ENCODE results near the gene UTS2B.

The UTS2B gene

GRCh38 chr3:191327526-191327925 is 2.8 kb downstream of the UTS2B start:
- Histone ChIP-seq H3K4me2 (ENCODE audit: insufficient read depth, low read length) (no peak overlapping the region), H3K4me1 (ENCODE audit: insufficient read depth, low read length) (no peaks in the 10 kb centered on the region)
- DNase-seq, result no peak

DNA sequence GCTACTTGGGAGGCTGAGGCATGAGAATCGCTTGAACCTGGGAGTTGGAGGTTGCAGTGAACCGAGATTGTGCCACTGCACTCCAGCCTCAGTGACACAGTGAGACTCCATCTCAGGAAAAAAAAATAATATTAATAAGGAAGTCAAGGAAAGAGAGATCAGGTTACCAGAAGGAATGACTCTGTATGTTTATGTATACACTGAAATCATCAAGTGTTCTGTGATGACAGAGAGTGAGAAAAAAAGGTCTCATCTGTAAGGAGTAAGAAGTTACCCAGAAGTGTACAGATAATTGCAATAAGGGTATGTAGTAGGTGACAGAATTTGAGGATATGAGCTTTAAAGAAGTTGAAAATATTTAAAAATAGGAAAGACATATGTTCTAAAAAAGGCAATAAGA is 5.4 kb downstream of the UTS2B start:
- Histone ChIP-seq H3K36me3 (ENCODE audit: insufficient read depth, low read length) (no peaks in the 10 kb centered on the region), H3K79me2 (ENCODE audit: insufficient read depth, low read length) (no peaks in the 10 kb centered on the region), H3K9ac (ENCODE audit: low read depth, low read length) (no peak overlapping the region), H3K4me1 (ENCODE audit: insufficient read depth, low read length) (no peaks in the 10 kb centered on the region), H3K4me3 (ENCODE audit: low read depth in 1 of 2, low read length in 2 of 2) (no peak overlapping the region), H4K20me1 (ENCODE audit: insufficient read depth, low read length) (no peaks in the 10 kb centered on the region), H3K27ac (ENCODE audit: low read length) (no peak overlapping the region), H3K9me3 (ENCODE audit: insufficient read depth, low read length, severe bottlenecking) (no peaks in the 10 kb centered on the region), H2AFZ (ENCODE audit: low read depth, low read length) (no peak overlapping the region), H3K27me3 (ENCODE audit: insufficient read depth, low read length, poor library complexity) (no peaks in the 10 kb centered on the region), H3K4me2 (ENCODE audit: insufficient read depth, low read length) (no peak overlapping the region)
- ATAC-seq (ENCODE audit: insufficient read depth, low read depth) (no peak), DNase-seq (no peak)
- TF ChIP-seq, protein P1, sequence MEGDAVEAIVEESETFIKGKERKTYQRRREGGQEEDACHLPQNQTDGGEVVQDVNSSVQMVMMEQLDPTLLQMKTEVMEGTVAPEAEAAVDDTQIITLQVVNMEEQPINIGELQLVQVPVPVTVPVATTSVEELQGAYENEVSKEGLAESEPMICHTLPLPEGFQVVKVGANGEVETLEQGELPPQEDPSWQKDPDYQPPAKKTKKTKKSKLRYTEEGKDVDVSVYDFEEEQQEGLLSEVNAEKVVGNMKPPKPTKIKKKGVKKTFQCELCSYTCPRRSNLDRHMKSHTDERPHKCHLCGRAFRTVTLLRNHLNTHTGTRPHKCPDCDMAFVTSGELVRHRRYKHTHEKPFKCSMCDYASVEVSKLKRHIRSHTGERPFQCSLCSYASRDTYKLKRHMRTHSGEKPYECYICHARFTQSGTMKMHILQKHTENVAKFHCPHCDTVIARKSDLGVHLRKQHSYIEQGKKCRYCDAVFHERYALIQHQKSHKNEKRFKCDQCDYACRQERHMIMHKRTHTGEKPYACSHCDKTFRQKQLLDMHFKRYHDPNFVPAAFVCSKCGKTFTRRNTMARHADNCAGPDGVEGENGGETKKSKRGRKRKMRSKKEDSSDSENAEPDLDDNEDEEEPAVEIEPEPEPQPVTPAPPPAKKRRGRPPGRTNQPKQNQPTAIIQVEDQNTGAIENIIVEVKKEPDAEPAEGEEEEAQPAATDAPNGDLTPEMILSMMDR (IDR thresholded peaks at IDR 0.05; ENCODE audit: borderline replicate concordance, extremely low read depth, low read length, poor library complexity, severe bottlenecking), result no peak
- no peak for TF ChIP-seq EZH2 (IDR thresholded peaks at IDR 0.05; ENCODE audit: borderline replicate concordance, low read depth, low read length, severe bottlenecking)

More at GRCh38 chr3:191327526-191327925, 2.8 kb downstream of the UTS2B start:
- Histone ChIP-seq H3K27me3 (ENCODE audit: insufficient read depth, low read length, poor library complexity) (no peaks in the 10 kb centered on the region), H4K20me1 (ENCODE audit: insufficient read depth, low read length) (no peaks in the 10 kb centered on the region), H3K79me2 (ENCODE audit: insufficient read depth, low read length) (no peaks in the 10 kb centered on the region), H3K36me3 (ENCODE audit: insufficient read depth, low read length) (no peaks in the 10 kb centered on the region), H3K27ac (ENCODE audit: low read length) (no peak overlapping the region), H2AFZ (ENCODE audit: low read depth, low read length) (no peak overlapping the region), H3K9ac (ENCODE audit: low read depth, low read length) (no peak overlapping the region), H3K9me3 (ENCODE audit: insufficient read depth, low read length, severe bottlenecking) (no peaks in the 10 kb centered on the region), H3K4me3 (ENCODE audit: low read depth in 1 of 2, low read length in 2 of 2) (no peak overlapping the region)
- TF ChIP-seq EZH2 (IDR thresholded peaks at IDR 0.05; ENCODE audit: borderline replicate concordance, low read depth, low read length, severe bottlenecking), result no peak
- TF ChIP-seq, protein P1 (IDR thresholded peaks at IDR 0.05; ENCODE audit: borderline replicate concordance, extremely low read depth, low read length, poor library complexity, severe bottlenecking), result no peak
- no peak for ATAC-seq (ENCODE audit: insufficient read depth, low read depth)

DNA sequence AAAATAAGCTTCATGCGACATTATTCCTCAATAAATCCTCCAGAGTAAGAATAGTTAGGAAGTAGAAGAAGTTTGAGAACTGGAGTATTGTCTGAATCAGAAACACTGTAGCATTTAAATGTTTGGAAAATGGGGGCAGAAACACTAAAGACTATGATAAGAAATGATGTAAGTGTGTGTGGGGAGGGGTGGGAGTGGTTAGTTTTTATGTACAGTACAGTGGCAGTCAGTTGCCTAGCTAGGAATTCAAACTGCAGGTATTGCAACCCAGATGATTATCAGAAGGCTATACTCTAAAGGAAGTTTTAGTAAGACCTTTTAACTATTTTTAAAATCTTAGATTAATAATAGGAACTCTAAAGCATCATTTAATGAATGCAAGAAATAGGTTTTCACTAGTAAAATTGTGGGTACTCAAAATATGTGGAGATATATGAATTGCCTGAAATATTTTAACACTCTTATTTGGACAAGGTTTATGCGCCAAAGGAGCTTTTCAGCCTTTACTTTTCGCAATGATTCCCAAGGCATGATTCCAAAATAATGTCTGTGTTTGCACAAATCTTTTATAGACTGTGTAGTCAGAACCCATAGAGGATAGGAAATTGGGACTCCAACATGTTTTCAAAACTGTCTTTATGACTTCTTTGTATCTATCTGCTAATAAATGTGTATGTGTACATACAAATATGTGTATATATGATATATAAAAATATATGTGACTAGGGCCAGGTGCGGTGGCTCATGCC is 9.1 kb downstream of the UTS2B start:
- TF ChIP-seq, protein P1 (IDR thresholded peaks at IDR 0.05; ENCODE audit: borderline replicate concordance, extremely low read depth, low read length, poor library complexity, severe bottlenecking), result no peak
- no peak for TF ChIP-seq EZH2 (IDR thresholded peaks at IDR 0.05; ENCODE audit: borderline replicate concordance, low read depth, low read length, severe bottlenecking)
- Histone ChIP-seq H3K4me1 (ENCODE audit: insufficient read depth, low read length) (no peaks in the 10 kb centered on the region), H3K36me3 (ENCODE audit: insufficient read depth, low read length) (no peaks in the 10 kb centered on the region), H3K27me3 (ENCODE audit: insufficient read depth, low read length, poor library complexity) (no peaks in the 10 kb centered on the region), H3K27ac (ENCODE audit: low read length) (no peak overlapping the region), H3K9ac (ENCODE audit: low read depth, low read length) (no peak overlapping the region), H3K4me2 (ENCODE audit: insufficient read depth, low read length) (no peak overlapping the region), H2AFZ (ENCODE audit: low read depth, low read length) (no peak overlapping the region), H3K79me2 (ENCODE audit: insufficient read depth, low read length) (no peaks in the 10 kb centered on the region), H3K4me3 (ENCODE audit: low read depth in 1 of 2, low read length in 2 of 2) (no peak overlapping the region), H4K20me1 (ENCODE audit: insufficient read depth, low read length) (no peaks in the 10 kb centered on the region), H3K9me3 (ENCODE audit: insufficient read depth, low read length, severe bottlenecking) (no peaks in the 10 kb centered on the region)
- DNase-seq (no peak), ATAC-seq (ENCODE audit: insufficient read depth, low read depth) (no peak)

All from DND-41 (cell line).